HCT116 (cell line): ENCODE measurements around the gene DHRS11. TPM values are rescaled to one million over a fixed set of nuclear protein-coding genes. Genes with fewer than 3 reads are reported as not detected.

Source experiments
- ATAC-seq: fragments of 200-7000 bp; cut with Tn5 transposase; 2 replicates; pipeline ENCODE4 v1.9.1; 2020; ENCODE audit warnings: mild to moderate bottlenecking, moderate library complexity
- BruUV-seq: library from RNA; stranded (reverse); fragments of 400-500 nt; replicated peaks from 2 replicates; lab custom pipeline; 2021; lab: Mats Ljungman, UMichigan
- CTCF ChIA-PET: fragments of 300-600 bp; sonication (Branson Sonifier 250); formaldehyde crosslinking; loops from one replicate; lab custom pipeline; 2021; ENCODE audit warnings: antibody characterized with exemption; lab: Charles Lee
- POLR2A ChIA-PET: fragments of 300-600, 350-600 bp; sonication (Branson Sonifier 250); formaldehyde crosslinking; loops from one replicate; lab custom pipeline; 2021; ENCODE audit warnings: antibody characterized with exemption; lab: Charles Lee
- RAD21 ChIA-PET, 2 experiments: fragments of 300-600 bp; sonication (Branson Sonifier 250); formaldehyde crosslinking; loops; one replicate each; lab custom pipeline; 2023; ENCODE audit warnings: low total read pairs in 2 of 2; ENCODE audit not compliant: uncharacterized antibody in 2 of 2, unreplicated experiment in 2 of 2, low non-redundant PET in 1 of 2; lab: Charles Lee
- DNase-seq: peaks from one replicate; pipeline ENCODE4 v3.0.0-alpha.2; 2010; ENCODE audit warnings: low read depth, low spot score
- H2AFZ ChIP-seq: fragments of 200-600 bp; shearing (Covaris generic), sonication (generic); 2 replicates; pipeline ENCODE4 v1.6.1; 2017; ENCODE audit warnings: low read depth, mixed run types, mixed read lengths, antibody characterized with exemption, low read length; ENCODE audit not compliant: poor library complexity, severe bottlenecking
- H3K27ac ChIP-seq: 2 replicates; pipeline ENCODE4 v1.5.1; 2012; ENCODE audit warnings: low read depth, low read length
- H3K27me3 ChIP-seq: fragments of 200-600 bp; sonication (generic); 2 replicates; pipeline ENCODE4 v1.6.1; 2016; ENCODE audit warnings: mixed run types, low read length, mixed read lengths; ENCODE audit not compliant: insufficient read depth
- H3K36me3 ChIP-seq, 2 experiments: fragments of 200-500 bp in 1 of 2; fragments of 200-600 bp in 1 of 2; sonication (Bioruptor generic) in 1 of 2; sonication (generic) in 1 of 2; 2 replicates each; pipeline versions ENCODE4 v1.5.1 to v1.6.1; 2014 to 2016; ENCODE audit warnings: low read length in 2 of 2, inconsistent platforms in 1 of 2, mixed read lengths in 1 of 2, mixed run types in 1 of 2; ENCODE audit not compliant: insufficient read depth in 2 of 2, control insufficient read depth in 1 of 2
- H3K4me1 ChIP-seq, 2 experiments: fragments of 200-600 bp in 1 of 2; sonication (generic) in 1 of 2; 2 replicates each; pipeline versions ENCODE4 v1.5.1 to v1.6.1; 2012 to 2017; ENCODE audit warnings: low read length in 2 of 2, inconsistent platforms in 1 of 2, mild to moderate bottlenecking in 1 of 2, mixed read lengths in 1 of 2, mixed run types in 1 of 2, moderate library complexity in 1 of 2; ENCODE audit not compliant: insufficient read depth in 2 of 2, control insufficient read depth in 1 of 2
- H3K4me2 ChIP-seq: fragments of 200-600 bp; sonication (generic); 2 replicates; pipeline ENCODE4 v1.6.1; 2017; ENCODE audit warnings: mixed run types, low read length, mixed read lengths
- H3K4me3 ChIP-seq, 2 experiments: fragments of 200-600 bp in 1 of 2; sonication (generic) in 1 of 2; replicated peaks in 1 of 2; 2 replicates each; pipeline ENCODE4 v1.5.1; 2011 to 2016; ENCODE audit warnings: low read length in 2 of 2, control low read depth in 1 of 2, low read depth in 1 of 2, mild to moderate bottlenecking in 1 of 2, mixed read lengths in 1 of 2, mixed run types in 1 of 2
- H3K79me2 ChIP-seq: fragments of 200-600 bp; sonication (generic); 2 replicates; pipeline ENCODE4 v1.6.1; 2017; ENCODE audit warnings: mild to moderate bottlenecking, mixed run types, low read length, moderate library complexity, mixed read lengths; ENCODE audit not compliant: insufficient read depth
- H3K9ac ChIP-seq: fragments of 200-600 bp; sonication (generic); 2 replicates; pipeline ENCODE4 v1.6.1; 2016; ENCODE audit warnings: low read length, mixed read lengths
- H3K9me2 ChIP-seq: fragments of 200-600 bp; sonication (generic), shearing (Covaris generic); 2 replicates; pipeline ENCODE4 v1.6.1; 2017; ENCODE audit warnings: mixed run types, mild to moderate bottlenecking, moderate library complexity; ENCODE audit not compliant: insufficient read depth
- H3K9me3 ChIP-seq, 2 experiments: fragments of 200-500 bp in 1 of 2; fragments of 200-600 bp in 1 of 2; sonication (Bioruptor generic) in 1 of 2; sonication (generic) in 1 of 2; 2 replicates each; pipeline ENCODE4 v1.6.1; 2014 to 2017; ENCODE audit warnings: low read length in 2 of 2, mixed read lengths in 2 of 2, inconsistent platforms in 1 of 2, low read depth in 1 of 2, mild to moderate bottlenecking in 1 of 2, mixed run types in 1 of 2, moderate library complexity in 1 of 2; ENCODE audit not compliant: control insufficient read depth in 1 of 2, insufficient read depth in 1 of 2
- H4K20me1 ChIP-seq: fragments of 200-600 bp; sonication (generic), shearing (Covaris generic); 2 replicates; pipeline ENCODE4 v1.6.1; 2017; ENCODE audit warnings: mixed run types, mild to moderate bottlenecking, moderate library complexity; ENCODE audit not compliant: insufficient read depth
- CTCF ChIP-seq, 3 experiments: fragments of 200-600 bp in 1 of 3; sonication (generic) in 1 of 3; IDR thresholded peaks in 2 of 3; conservative IDR thresholded peaks in 1 of 3; 2 replicates each; pipeline ENCODE4 v1.5.1; 2012 to 2017; ENCODE audit warnings: low read depth in 2 of 3, low read length in 2 of 3, antibody characterized with exemption in 1 of 3, borderline replicate concordance in 1 of 3, control low read depth in 1 of 3, mild to moderate bottlenecking in 1 of 3, mixed read lengths in 1 of 3, mixed run types in 1 of 3, moderate library complexity in 1 of 3; ENCODE audit not compliant: insufficient read depth in 1 of 3
- POLR2AphosphoS5 ChIP-seq: IDR thresholded peaks from 2 replicates; pipeline ENCODE4 v1.6.1; 2011; ENCODE audit warnings: mild to moderate bottlenecking, low read depth, low read length, moderate library complexity
- ZBTB33 ChIP-seq: IDR thresholded peaks from 2 replicates; pipeline ENCODE4 v1.6.1; 2011; ENCODE audit warnings: mild to moderate bottlenecking, low read length, moderate library complexity; ENCODE audit not compliant: insufficient replicate concordance; ENCODE audit errors: extremely low read depth
- intact Hi-C: fragments of 100-400 bp; cut with micrococcal nuclease; formaldehyde crosslinking; loops from 2 replicates; pipeline ENCODE4 v1.10.0; 2022
- total RNA-seq: library from RNA; stranded (reverse); gene quantifications from one replicate; pipeline ENCODE4 v1.2.1, GENCODE V29; 2021; ENCODE audit not compliant: unreplicated experiment

DHRS11 gene
- total RNA-seq, 1 experiment from 2014 or later: 21.5 TPM

GRCh38 chr17:36631022-36631421, 39.3 kb downstream of the DHRS11 start:
- intact Hi-C loops: no loop called here
- no peak overlapping the region for H3K4me2 ChIP-seq
- peaks cover 0 to 4% of the 10 kb centered on the region in 2 experiments; a peak in 2 of 4 replicates for H3K4me1 ChIP-seq
- ATAC-seq: no peak
- H3K36me3 ChIP-seq: no peaks in the 10 kb centered on the region
- 0 out of 2 replicates have a peak, but pooled peaks cover 4% of the 10 kb centered on the region for H3K27me3 ChIP-seq
- no peak overlapping the region for H3K4me3 ChIP-seq
- H3K27ac ChIP-seq: no peak overlapping the region
- H3K79me2 ChIP-seq: no peaks in the 10 kb centered on the region
- CTCF ChIA-PET: interaction anchor here (3.6 to 4.1 kb wide), 2 partner anchors 610 to 743 kb away, joined by 13 to 25 read pairs; no protein-coding TSS in a partner anchor
- no peaks in the 10 kb centered on the region for H4K20me1 ChIP-seq
- TF ChIP-seq POLR2AphosphoS5: no peak
- TF ChIP-seq CTCF (IDR thresholded peaks at IDR 0.05 in 2 of 3, conservative IDR thresholded peaks at IDR 0.05 in 1 of 3; ENCODE audit: borderline replicate concordance in 1 of 3, insufficient read depth in 1 of 3, low read depth in 2 of 3, low read length in 2 of 3): no peak
- TF ChIP-seq ZBTB33: no peak
- TF ChIP-seq, all 23 proteins: peak for 0
- Histone ChIP-seq H3K9me2 (no peaks in the 10 kb centered on the region), H3K9ac (no peak overlapping the region), H3K9me3 (no peaks in the 10 kb centered on the region), H2AFZ (no peak overlapping the region)
- BruUV-seq: no TSS peak
- RAD21 ChIA-PET: interaction anchor here in 1 of 2 experiments (0.5 kb wide), 1 partner anchor 447 kb away, joined by 3 read pairs; no protein-coding TSS in a partner anchor
- POLR2A ChIA-PET: no interaction called here
- no peak for DNase-seq
